CD8-positive, alpha-beta memory T cell (primary cell): ENCODE measurements around the gene TRIM67. TPM values are rescaled to one million over a fixed set of nuclear protein-coding genes. Genes with fewer than 3 reads are reported as not detected.

ENCODE experiments used
- CTCF ChIA-PET: fragments of 350-600 bp; sonication (Branson Sonifier 250); formaldehyde crosslinking; loops from one replicate; lab custom pipeline; 2021; ENCODE audit warnings: antibody characterized with exemption; lab: Charles Lee
- POLR2A ChIA-PET: fragments of 350-600 bp; sonication (Branson Sonifier 250); formaldehyde crosslinking; loops from one replicate; lab custom pipeline; 2021; ENCODE audit warnings: antibody characterized with exemption; lab: Charles Lee
- DNase-seq, 5 donors: peaks; one replicate each; pipeline versions ENCODE4 v3.0.0 to v3.0.0-alpha.2; 2020 to 2022; ENCODE audit warnings: mixed read lengths in 1 of 5
- H3K27ac ChIP-seq: one replicate; pipeline ENCODE4 v1.7.0; 2013; ENCODE audit warnings: low read depth, mild to moderate bottlenecking, low read length, moderate library complexity
- H3K27me3 ChIP-seq: 2 replicates; pipeline ENCODE4 v1.7.0; 2013; ENCODE audit warnings: low read length, mild to moderate bottlenecking; ENCODE audit not compliant: insufficient read depth, poor library complexity, severe bottlenecking
- H3K36me3 ChIP-seq: 2 replicates; pipeline ENCODE4 v1.7.0; 2013; ENCODE audit warnings: mild to moderate bottlenecking, low read length, moderate library complexity; ENCODE audit not compliant: insufficient read depth
- H3K4me1 ChIP-seq: 2 replicates; pipeline ENCODE4 v1.7.0; 2013; ENCODE audit warnings: mild to moderate bottlenecking, low read length, moderate library complexity; ENCODE audit not compliant: insufficient read depth
- H3K4me3 ChIP-seq: 2 replicates; pipeline ENCODE4 v1.7.0; 2013; ENCODE audit warnings: mild to moderate bottlenecking, low read length
- H3K9me3 ChIP-seq: 2 replicates; pipeline ENCODE4 v1.7.0; 2013; ENCODE audit warnings: mild to moderate bottlenecking, low read length
- H3K27ac Mint-ChIP-seq, 8 donors: one replicate each; pipeline ENCODE4 v1.8.0; 2020 to 2021; ENCODE audit warnings: mixed read lengths in 8 of 8, mild to moderate bottlenecking in 6 of 8, inconsistent platforms in 3 of 8, moderate library complexity in 3 of 8
- H3K27me3 Mint-ChIP-seq, 2 donors: one replicate each; pipeline ENCODE4 v1.8.0; 2020 to 2021; ENCODE audit warnings: mixed read lengths in 2 of 2, mild to moderate bottlenecking in 1 of 2, moderate library complexity in 1 of 2
- H3K36me3 Mint-ChIP-seq, 3 donors: one replicate each; pipeline ENCODE4 v1.8.0; 2020 to 2021; ENCODE audit warnings: mixed read lengths in 3 of 3, inconsistent platforms in 1 of 3, mild to moderate bottlenecking in 1 of 3
- H3K4me1 Mint-ChIP-seq, 3 donors: one replicate each; pipeline ENCODE4 v1.8.0; 2020 to 2021; ENCODE audit warnings: mixed read lengths in 3 of 3, inconsistent platforms in 1 of 3, mild to moderate bottlenecking in 1 of 3
- H3K4me3 Mint-ChIP-seq, 7 donors: one replicate each; pipeline ENCODE4 v1.8.0; 2020 to 2021; ENCODE audit warnings: mixed read lengths in 7 of 7, mild to moderate bottlenecking in 6 of 7, moderate library complexity in 4 of 7, inconsistent platforms in 2 of 7
- H3K9me3 Mint-ChIP-seq, 5 donors: one replicate each; pipeline ENCODE4 v1.8.0; 2020 to 2022; ENCODE audit warnings: mixed read lengths in 5 of 5, mild to moderate bottlenecking in 3 of 5, moderate library complexity in 2 of 5, inconsistent platforms in 1 of 5
- polyA plus RNA-seq: library from polyadenylated mRNA; unstranded; fragments of 300-500 nt; fragmentation: Illumina TruSeq; gene quantifications from one replicate; pipeline ENCODE4 v1.2.3, GENCODE V29; 2021
- total RNA-seq, 2 experiments: library from RNA; stranded (reverse); gene quantifications; one replicate each; pipeline ENCODE4 v1.2.3, GENCODE V29; 2021

The TRIM67 gene
- total and polyA plus RNA-seq, 3 experiments from 2014 or later: not detected

DNA sequence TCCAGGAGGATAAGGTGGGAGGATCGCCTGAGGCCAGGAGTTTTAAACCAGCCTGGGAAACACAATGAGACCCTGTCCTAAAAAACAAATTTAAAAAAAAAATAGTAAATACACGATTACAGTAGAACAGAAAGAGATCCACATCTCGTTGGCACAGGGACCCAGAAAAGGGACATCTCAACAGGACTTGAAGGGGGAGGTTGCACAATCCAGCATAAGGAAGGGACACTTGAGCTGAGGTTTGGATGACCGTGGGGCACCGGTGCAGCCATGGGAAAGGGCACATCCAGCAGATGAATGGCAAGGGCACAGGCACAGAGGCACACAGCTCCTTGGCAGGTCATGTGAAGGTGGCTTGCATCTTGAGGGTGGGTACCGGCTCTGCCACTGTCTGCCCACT is 20.5 kb downstream of the TRIM67 start:
- Histone ChIP-seq H3K4me1 (no peaks in the 10 kb centered on the region), H3K4me3 (no peak overlapping the region), H3K27ac (no peak overlapping the region), H3K9me3 (no peaks in the 10 kb centered on the region), H3K36me3 (no peaks in the 10 kb centered on the region), H3K27me3 (no peaks in the 10 kb centered on the region)
- DNase-seq: no peak
- Mint-ChIP-seq H3K4me3 (no peak overlapping the region), H3K4me1 (no peaks in the 10 kb centered on the region), H3K27me3 (peaks cover 30 to 77% of the 10 kb centered on the region in 2 donors), H3K27ac (no peak overlapping the region), H3K36me3 (no peaks in the 10 kb centered on the region), H3K9me3 (peaks cover 0 to 3% (median 0%) of the 10 kb centered on the region in 5 donors)
- POLR2A ChIA-PET: no interaction called here
- CTCF ChIA-PET: no interaction called here

DNA sequence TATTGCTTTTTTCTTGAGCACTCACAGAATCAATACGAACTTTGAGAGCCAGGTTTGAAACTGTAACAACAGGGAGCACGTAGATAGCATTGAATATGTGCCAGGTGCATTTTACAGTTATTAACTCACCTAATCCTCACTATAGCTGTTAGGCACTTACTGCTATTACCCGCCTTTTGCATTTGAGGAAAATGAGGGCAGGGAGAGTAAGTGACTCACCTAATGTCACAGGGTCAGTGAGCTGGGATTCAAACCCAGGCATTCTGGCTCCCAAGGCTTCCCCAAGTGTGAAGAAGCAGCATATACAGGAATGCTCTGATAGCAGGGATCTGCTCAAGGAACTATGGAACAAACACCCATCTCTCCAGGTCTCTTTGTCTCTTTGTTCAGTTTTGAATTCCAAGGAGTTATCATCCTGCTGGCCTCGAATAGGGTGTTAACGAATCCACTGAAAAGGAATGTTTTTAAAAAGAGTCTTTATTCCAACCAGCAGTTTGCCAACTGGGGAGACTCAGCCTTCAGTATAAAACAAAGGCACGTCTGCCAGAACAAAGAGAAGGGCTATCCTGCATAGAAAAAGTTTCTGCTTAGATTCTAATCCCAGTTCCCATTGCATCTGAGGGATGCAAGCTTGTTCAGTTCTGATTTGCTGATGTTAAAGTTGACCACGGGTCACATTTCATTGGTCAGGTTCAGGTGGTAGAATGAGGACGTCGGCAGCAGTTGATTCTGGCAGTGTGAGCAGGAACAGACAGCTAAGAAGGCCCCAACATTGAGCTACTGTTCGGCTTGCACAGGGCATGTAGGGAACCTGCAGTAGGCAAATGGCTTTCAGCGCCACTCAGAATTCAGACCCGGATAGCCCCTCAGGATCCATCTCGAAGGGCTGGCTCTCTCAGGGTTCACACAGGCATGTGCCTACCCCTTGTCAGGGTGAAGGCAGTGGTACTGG is 22.1 kb downstream of the TRIM67 start:
- H3K9me3 ChIP-seq: no peaks in the 10 kb centered on the region
- H3K27ac Mint-ChIP-seq: no peak overlapping the region
- H3K27me3 Mint-ChIP-seq: peaks cover 31 to 74% of the 10 kb centered on the region in 2 donors
- ChIA-PET CTCF (no interaction called here), POLR2A (no interaction called here)
- H3K4me1 Mint-ChIP-seq: no peaks in the 10 kb centered on the region
- H3K9me3 Mint-ChIP-seq: peaks cover 0 to 3% (median 0%) of the 10 kb centered on the region in 5 donors
- H3K27ac ChIP-seq: no peak overlapping the region
- no peaks in the 10 kb centered on the region for H3K36me3 ChIP-seq
- H3K4me1 ChIP-seq: no peaks in the 10 kb centered on the region
- no peaks in the 10 kb centered on the region for H3K27me3 ChIP-seq
- no peak for DNase-seq
- no peak overlapping the region for H3K4me3 ChIP-seq
- H3K4me3 Mint-ChIP-seq: no peak overlapping the region
- H3K36me3 Mint-ChIP-seq: no peaks in the 10 kb centered on the region

DNA sequence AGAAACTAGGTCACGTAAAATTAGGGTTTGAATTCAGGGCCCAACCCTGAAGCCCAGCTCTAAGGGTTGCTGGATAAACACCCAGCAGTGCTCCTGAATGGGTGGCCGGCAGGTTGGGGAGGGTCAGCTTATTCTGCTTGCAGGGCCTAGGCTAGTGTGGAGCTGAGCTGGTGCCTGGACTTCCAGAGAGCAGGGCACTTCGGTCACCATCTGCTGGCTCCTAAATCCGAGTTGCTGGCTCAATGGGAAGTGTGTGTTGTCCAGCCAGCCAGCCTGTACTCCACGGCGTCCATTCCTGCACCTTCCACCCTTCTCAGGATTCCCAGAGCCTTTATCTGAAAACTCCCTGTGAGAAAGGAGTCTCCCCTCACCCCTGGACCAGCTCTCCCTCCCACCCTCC is 23.0 kb downstream of the TRIM67 start:
- Histone ChIP-seq H3K27ac (no peak overlapping the region), H3K4me3 (no peak overlapping the region), H3K9me3 (no peaks in the 10 kb centered on the region), H3K27me3 (no peaks in the 10 kb centered on the region), H3K36me3 (no peaks in the 10 kb centered on the region), H3K4me1 (no peaks in the 10 kb centered on the region)
- peaks cover 0 to 3% (median 0%) of the 10 kb centered on the region in 5 donors for H3K9me3 Mint-ChIP-seq
- H3K4me3 Mint-ChIP-seq: no peak overlapping the region
- H3K27me3 Mint-ChIP-seq: peaks cover 31 to 67% of the 10 kb centered on the region in 2 donors
- no peaks in the 10 kb centered on the region for H3K4me1 Mint-ChIP-seq
- no peak overlapping the region for H3K27ac Mint-ChIP-seq
- CTCF ChIA-PET: no interaction called here
- POLR2A ChIA-PET: interaction anchor here (0.7 kb wide), 1 partner anchor 9 kb away, joined by 3 read pairs; no protein-coding TSS in a partner anchor
- no peaks in the 10 kb centered on the region for H3K36me3 Mint-ChIP-seq
- DNase-seq: no peak

DNA sequence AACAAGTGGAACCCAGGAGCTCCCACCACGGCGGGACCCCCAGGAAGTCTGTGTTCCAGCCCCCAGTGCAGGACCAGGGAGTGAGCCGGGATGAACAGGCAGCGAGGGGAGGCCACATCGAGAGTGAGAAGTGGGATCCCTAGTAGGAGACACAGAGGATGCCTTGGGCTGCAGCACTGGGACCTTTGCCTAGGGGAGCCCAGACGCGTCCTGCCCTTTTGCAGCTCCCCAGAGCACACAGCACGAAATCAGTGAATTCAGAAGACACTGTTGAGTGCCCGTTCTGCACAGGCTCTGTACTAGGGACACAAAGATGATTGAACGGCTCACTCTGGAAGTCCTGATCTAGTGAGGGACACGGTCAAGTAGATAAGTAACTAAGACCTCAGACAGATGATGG is 23.5 kb downstream of the TRIM67 start:
- Histone ChIP-seq H3K27me3 (no peaks in the 10 kb centered on the region), H3K9me3 (no peaks in the 10 kb centered on the region), H3K4me1 (no peaks in the 10 kb centered on the region), H3K27ac (no peak overlapping the region), H3K4me3 (no peak overlapping the region), H3K36me3 (no peaks in the 10 kb centered on the region)
- H3K27me3 Mint-ChIP-seq: peaks cover 32 to 67% of the 10 kb centered on the region in 2 donors
- H3K4me3 Mint-ChIP-seq: no peak overlapping the region
- H3K27ac Mint-ChIP-seq: no peak overlapping the region
- ChIA-PET CTCF (no interaction called here), POLR2A (interaction anchor here (0.7 kb wide), 1 partner anchor 9 kb away, joined by 3 read pairs; no protein-coding TSS in a partner anchor)
- peaks cover 0 to 3% (median 0%) of the 10 kb centered on the region in 5 donors for H3K9me3 Mint-ChIP-seq
- no peaks in the 10 kb centered on the region for H3K4me1 Mint-ChIP-seq
- no peak for DNase-seq
- H3K36me3 Mint-ChIP-seq: no peaks in the 10 kb centered on the region

DNA sequence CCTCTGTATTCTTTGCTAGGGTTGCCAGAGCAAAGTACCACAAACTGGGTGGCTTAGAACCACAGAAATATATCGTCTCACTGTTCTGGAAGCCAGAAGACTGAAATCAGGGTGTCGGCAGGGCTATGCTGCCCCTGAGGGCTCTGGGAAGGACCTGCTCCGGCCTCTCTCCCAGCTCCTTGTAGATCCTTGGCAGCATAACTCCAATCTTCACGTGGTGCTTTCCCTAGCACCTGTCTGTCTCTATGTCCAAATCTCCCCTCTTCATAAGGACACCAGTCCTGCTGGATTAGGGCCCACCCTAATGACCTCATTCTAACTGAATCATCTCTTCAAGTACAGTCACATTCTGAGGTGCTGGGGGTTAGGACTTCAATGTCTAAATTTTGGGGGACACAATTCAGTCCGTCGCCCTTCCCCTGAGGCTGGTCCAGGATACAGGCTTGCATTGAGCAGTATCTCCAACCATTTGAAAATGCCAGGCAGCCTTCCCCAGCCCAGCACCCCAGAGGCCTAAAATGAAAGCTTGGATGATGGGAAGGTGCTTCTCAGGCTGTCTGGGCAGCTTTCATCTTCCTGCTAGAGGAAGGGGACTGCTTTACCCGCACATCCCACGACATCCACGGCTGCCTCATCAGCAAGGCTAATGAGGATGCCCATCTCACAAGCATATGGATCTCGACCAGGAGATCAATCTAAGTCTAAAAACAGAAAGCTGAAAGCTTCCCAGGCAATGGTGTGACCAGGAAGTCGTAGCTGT is 24.7 kb downstream of the TRIM67 start:
- DNase-seq: no peak
- H3K4me3 Mint-ChIP-seq: no peak overlapping the region
- POLR2A ChIA-PET: no interaction called here
- no peaks in the 10 kb centered on the region for H3K4me1 Mint-ChIP-seq
- H3K4me1 ChIP-seq: no peaks in the 10 kb centered on the region
- CTCF ChIA-PET: no interaction called here
- H3K9me3 Mint-ChIP-seq: peaks cover 0 to 3% (median 0%) of the 10 kb centered on the region in 5 donors
- no peaks in the 10 kb centered on the region for H3K27me3 ChIP-seq
- H3K36me3 Mint-ChIP-seq: no peaks in the 10 kb centered on the region
- no peak overlapping the region for H3K4me3 ChIP-seq
- no peaks in the 10 kb centered on the region for H3K36me3 ChIP-seq
- peaks cover 30 to 62% of the 10 kb centered on the region in 2 donors for H3K27me3 Mint-ChIP-seq
- H3K9me3 ChIP-seq: no peaks in the 10 kb centered on the region
- no peak overlapping the region for H3K27ac Mint-ChIP-seq
- no peak overlapping the region for H3K27ac ChIP-seq

DNA sequence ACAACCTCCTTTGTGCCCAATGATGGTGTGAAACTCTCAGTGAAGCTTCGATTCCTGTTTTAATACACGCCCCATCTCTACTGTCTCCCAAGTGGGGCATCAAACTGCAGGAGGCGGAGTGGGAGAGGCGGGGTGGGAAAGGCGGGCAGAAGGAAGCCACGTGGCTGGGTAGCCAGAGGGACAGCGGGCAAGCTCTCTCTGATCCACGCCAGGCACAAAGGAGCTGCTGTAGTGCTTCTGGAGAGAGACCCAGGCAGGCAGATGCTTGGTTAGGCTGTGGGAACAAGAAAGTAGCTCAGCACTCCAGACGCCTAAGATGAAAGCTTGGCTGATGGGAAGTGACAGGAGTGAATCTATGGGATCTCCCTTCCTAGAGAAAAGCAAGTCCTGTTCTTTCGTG is 25.7 kb downstream of the TRIM67 start:
- no peaks in the 10 kb centered on the region for H3K36me3 Mint-ChIP-seq
- H3K9me3 ChIP-seq: no peaks in the 10 kb centered on the region
- no peaks in the 10 kb centered on the region for H3K36me3 ChIP-seq
- ChIA-PET POLR2A (no interaction called here), CTCF (no interaction called here)
- peaks cover 27 to 57% of the 10 kb centered on the region in 2 donors for H3K27me3 Mint-ChIP-seq
- DNase-seq: no peak
- H3K4me3 ChIP-seq: no peak overlapping the region
- no peaks in the 10 kb centered on the region for H3K4me1 ChIP-seq
- H3K27ac Mint-ChIP-seq: no peak overlapping the region
- peaks cover 0 to 3% (median 0%) of the 10 kb centered on the region in 5 donors for H3K9me3 Mint-ChIP-seq
- no peak overlapping the region for H3K27ac ChIP-seq
- no peaks in the 10 kb centered on the region for H3K4me1 Mint-ChIP-seq
- no peak overlapping the region for H3K4me3 Mint-ChIP-seq
- H3K27me3 ChIP-seq: no peaks in the 10 kb centered on the region

DNA sequence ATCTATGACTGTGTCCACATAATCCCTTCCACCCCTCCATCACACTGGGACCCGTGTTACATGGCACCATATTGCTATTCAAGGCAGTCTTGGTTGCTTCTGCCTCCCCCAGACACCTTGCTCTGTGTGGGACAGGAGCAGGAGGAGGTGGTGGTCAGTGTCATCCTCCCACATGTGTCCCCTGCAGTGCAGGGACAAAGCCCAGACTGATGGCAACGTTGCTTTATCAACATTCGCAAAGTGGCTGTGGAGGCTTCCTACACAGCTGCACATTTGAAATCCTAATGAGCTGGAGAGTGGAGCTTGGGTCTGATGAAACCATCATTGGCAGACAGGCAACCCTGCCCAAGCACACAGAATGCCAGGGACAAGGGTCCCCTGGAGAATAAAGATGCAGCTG is 26.2 kb downstream of the TRIM67 start:
- no peak overlapping the region for H3K27ac ChIP-seq

DNA sequence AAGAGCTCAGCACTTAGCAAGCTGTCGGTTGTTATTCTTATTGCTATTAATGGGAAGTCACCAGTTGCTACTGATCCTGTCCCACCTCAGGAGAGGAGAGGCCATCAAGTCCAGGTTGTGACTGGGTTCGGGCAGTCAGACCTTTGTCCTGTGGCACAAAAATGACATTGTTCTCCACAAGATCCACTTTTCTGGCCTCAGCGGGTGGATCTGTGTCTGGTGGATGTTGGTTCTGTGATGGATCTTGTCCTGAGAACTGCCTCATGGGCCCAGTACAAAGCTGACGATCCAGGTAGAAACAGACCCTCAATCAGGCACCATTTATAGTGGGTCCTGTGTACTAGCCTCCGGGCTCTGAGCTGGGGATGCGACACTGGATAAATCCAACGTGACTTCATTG is 26.9 kb downstream of the TRIM67 start:
- no peaks in the 10 kb centered on the region for H3K4me1 ChIP-seq
- ChIA-PET CTCF (no interaction called here), POLR2A (no interaction called here)
- no peak overlapping the region for H3K4me3 ChIP-seq
- no peaks in the 10 kb centered on the region for H3K36me3 ChIP-seq
- Mint-ChIP-seq H3K4me3 (no peak overlapping the region), H3K27ac (no peak overlapping the region), H3K27me3 (peaks cover 31 to 55% of the 10 kb centered on the region in 2 donors), H3K4me1 (no peaks in the 10 kb centered on the region), H3K36me3 (no peaks in the 10 kb centered on the region), H3K9me3 (peaks cover 0 to 3% (median 0%) of the 10 kb centered on the region in 5 donors)
- H3K27ac ChIP-seq: no peak overlapping the region
- H3K27me3 ChIP-seq: no peaks in the 10 kb centered on the region
- no peak for DNase-seq
- H3K9me3 ChIP-seq: no peaks in the 10 kb centered on the region

More for the DNA sequence above, 26.2 kb downstream of the TRIM67 start:
- no peak for DNase-seq
- no peaks in the 10 kb centered on the region for H3K36me3 ChIP-seq
- Mint-ChIP-seq H3K27ac (no peak overlapping the region), H3K4me1 (no peaks in the 10 kb centered on the region), H3K9me3 (peaks cover 0 to 3% (median 0%) of the 10 kb centered on the region in 5 donors), H3K4me3 (no peak overlapping the region), H3K27me3 (peaks cover 27 to 57% of the 10 kb centered on the region in 2 donors), H3K36me3 (no peaks in the 10 kb centered on the region)
- H3K4me1 ChIP-seq: no peaks in the 10 kb centered on the region
- ChIA-PET CTCF (no interaction called here), POLR2A (no interaction called here)
- H3K9me3 ChIP-seq: no peaks in the 10 kb centered on the region
- H3K4me3 ChIP-seq: no peak overlapping the region
- no peaks in the 10 kb centered on the region for H3K27me3 ChIP-seq
